DOHH2 (cell line): ENCODE measurements around the gene APOBEC3B.

ENCODE experiments used
- CTCF ChIP-seq: fragments of 200-600 bp; sonication (generic); IDR thresholded peaks from one replicate; pipeline ENCODE4 v1.5.1; 2014; ENCODE audit warnings: antibody characterized with exemption, mild to moderate bottlenecking, low read depth, low read length; ENCODE audit not compliant: poor library complexity, severe bottlenecking
- EZH2phosphoT487 ChIP-seq: fragments of 200-600 bp; sonication (generic); IDR thresholded peaks from 2 replicates; pipeline ENCODE4 v1.6.1; 2017; ENCODE audit warnings: borderline replicate concordance, mild to moderate bottlenecking, antibody characterized with exemption, low read length, moderate library complexity, mixed read lengths

GRCh38 chr22:38955250-38955905, 26.8 kb upstream of the APOBEC3B start:
- TF ChIP-seq EZH2phosphoT487 (no peak), CTCF (no peak)
